K562 (cell line): Measurements from ENCODE around the gene GNAI2. TPM values are rescaled to one million over a fixed set of nuclear protein-coding genes. Genes with fewer than 3 reads are reported as not detected.
A peak's percentile ranks its signal among the peaks of the same experiment; 100 is the strongest.

Experiments used
- BACH1 ChIP-seq: fragments of 200-800 bp; sonication (Bioruptor generic); IDR thresholded peaks from 2 replicates; pipeline ENCODE4 v1.6.1; 2016; ENCODE audit warnings: missing genetic modification characterization, missing compliant biosample characterization
- BCLAF1 ChIP-seq, 2 experiments: fragments of 450-650 bp in 1 of 2; IDR thresholded peaks; 2 replicates each; pipeline ENCODE4 v1.6.1; 2011 to 2017; ENCODE audit warnings: low read depth in 2 of 2, antibody characterized with exemption in 1 of 2, borderline replicate concordance in 1 of 2, low read length in 1 of 2, mild to moderate bottlenecking in 1 of 2, mixed read lengths in 1 of 2; ENCODE audit not compliant: control insufficient read depth in 1 of 2
- BHLHE40 ChIP-seq: IDR thresholded peaks from 2 replicates; pipeline ENCODE4 v1.6.1; 2011; ENCODE audit warnings: low read length, improper control_type of control experiment
- CLOCK ChIP-seq: fragments of 250-450 bp; sonication (Bioruptor Pico); IDR thresholded peaks from 2 replicates; pipeline ENCODE4 v1.4.0; 2020; ENCODE audit warnings: mild to moderate bottlenecking, moderate library complexity, borderline replicate concordance
- GABPB2 ChIP-seq: fragments of 250-450 bp; sonication (Bioruptor Pico); conservative IDR thresholded peaks from 2 replicates; pipeline ENCODE4 v1.5.1; 2021; ENCODE audit warnings: mild to moderate bottlenecking
- HBP1 ChIP-seq: fragments of 450-650 bp; formaldehyde crosslinking; IDR thresholded peaks from 2 replicates; pipeline ENCODE4 v1.4.0; 2022; ENCODE audit warnings: missing genetic modification characterization
- KDM5B ChIP-seq: fragments of 200-600 bp; sonication (generic); IDR thresholded peaks from 2 replicates; pipeline ENCODE4 v1.6.1; 2012; ENCODE audit warnings: low read depth, mild to moderate bottlenecking, moderate library complexity, low read length, control low read depth, inconsistent platforms; ENCODE audit not compliant: insufficient replicate concordance
- NCOA6 ChIP-seq: fragments of 450-650 bp; IDR thresholded peaks from 2 replicates; pipeline ENCODE4 v1.6.1; 2017; ENCODE audit warnings: mild to moderate bottlenecking
- RBBP5 ChIP-seq: fragments of 200-600 bp; sonication (generic); IDR thresholded peaks from 2 replicates; pipeline ENCODE4 v1.6.1; 2012; ENCODE audit warnings: borderline replicate concordance, mild to moderate bottlenecking, low read length, control low read depth, inconsistent platforms; ENCODE audit not compliant: insufficient read depth, poor library complexity, severe bottlenecking
- TRIM24 ChIP-seq, 2 experiments: fragments of 450-650 bp; IDR thresholded peaks; 2 replicates each; pipeline ENCODE4 v1.6.1; 2016
- VEZF1 ChIP-seq: fragments of 200-800 bp; sonication (Bioruptor generic); IDR thresholded peaks from 2 replicates; pipeline ENCODE4 v1.6.1; 2017; ENCODE audit warnings: missing genetic modification characterization, missing compliant biosample characterization
- ZNF140 ChIP-seq: fragments of 250-450 bp; sonication (Bioruptor Pico); IDR thresholded peaks from 2 replicates; pipeline ENCODE4 v1.8.0; 2021; ENCODE audit warnings: moderate library complexity, mild to moderate bottlenecking, inconsistent platforms
- ZNF764 ChIP-seq: fragments of 250-450 bp; sonication (Bioruptor Pico); IDR thresholded peaks from 2 replicates; pipeline ENCODE4 v1.4.0; 2020; ENCODE audit warnings: low read depth, mild to moderate bottlenecking, moderate library complexity
- polyA plus RNA-seq, 8 experiments: library from polyadenylated mRNA; depleted of rRNA in 4 of 8; stranded (reverse) in 5 of 8; unstranded in 3 of 8; fragments of >200 nt; fragmentation: Nextera tagmentation in 2 of 8; fragmentation: Illumina TruSeq in 1 of 8; extraction: Ambion mirVana in 2 of 8; extraction: Trizol in 1 of 8; gene quantifications; 2 replicates each; pipeline versions ENCODE4 v1.2.1 to v1.2.3, GENCODE V29; 2011 to 2014; ENCODE audit warnings: inconsistent platforms in 1 of 8, missing spikeins in 1 of 8
- total RNA-seq, 7 experiments: library from RNA; depleted of rRNA in 6 of 7; stranded (reverse); fragments of >200 nt in 6 of 7; fragmentation: Illumina TruSeq in 2 of 7; extraction: Trizol in 2 of 7; gene quantifications; 2 replicates each; pipeline versions ENCODE4 v1.2.1 to v1.2.3, GENCODE V29; 2011 to 2021; ENCODE audit warnings: low replicate concordance in 1 of 7

GNAI2 gene
- total and polyA plus RNA-seq, 9 of the 15 experiments (the other 6 are each of a cell fraction or from before 2014, with no cell fraction given), result 1.1 to 72.2 (median 42.7) TPM

- TF ChIP-seq VEZF1 (CRISPR knock-in tag) (peak; percentile 83), RBBP5 (peak; percentile 73), ZNF140 (CRISPR knock-in tag) (no peak), BACH1 (tag) (peak; percentile 85; the same call in 1 of the 2 replicates), KDM5B (peak; percentile 61), GABPB2 (CRISPR knock-in tag) (no peak), NCOA6 (no peak), BHLHE40 (peak; percentile 54), TRIM24 (IDR thresholded peaks at IDR 0.05) (no peak), HBP1 (CRISPR knock-in tag) (no peak), BCLAF1 (IDR thresholded peaks at IDR 0.05; ENCODE audit: borderline replicate concordance in 1 of 2, control insufficient read depth in 1 of 2, low read depth in 2 of 2, low read length in 1 of 2) (no peak), CLOCK (CRISPR knock-in tag) (no peak), ZNF764 (CRISPR knock-in tag) (no peak)
Observed at GRCh38 chr3:50292159-50293078, 56.4 kb downstream of the GNAI2 start, which contains the start of gene IFRD2 (continued).
